Karpas-422 (cell line): Measurements from ENCODE around the gene MREG. TPM values are rescaled to one million over a fixed set of nuclear protein-coding genes. Genes with fewer than 3 reads are reported as not detected.

Experiments used
- DNase-seq: peaks from one replicate; pipeline ENCODE4 v3.0.0-alpha.2; 2015
- H2AFZ ChIP-seq: fragments of 200-600 bp; sonication (generic); 2 replicates; pipeline ENCODE4 v1.6.1; 2014; ENCODE audit warnings: antibody characterized with exemption, low read length, mixed read lengths
- H3K27ac ChIP-seq: fragments of 200-600 bp; sonication (generic); 2 replicates; pipeline ENCODE4 v1.5.1; 2014; ENCODE audit warnings: mild to moderate bottlenecking, low read length, moderate library complexity
- H3K27me3 ChIP-seq: fragments of 200-600 bp; sonication (generic); 2 replicates; pipeline ENCODE4 v1.6.1; 2014; ENCODE audit warnings: low read length, mixed read lengths
- H3K36me3 ChIP-seq: fragments of 200-600 bp; sonication (generic); 2 replicates; pipeline ENCODE4 v1.6.1; 2014; ENCODE audit warnings: low read length, mixed read lengths; ENCODE audit not compliant: insufficient read depth
- H3K4me1 ChIP-seq: fragments of 200-600 bp; sonication (generic); 2 replicates; pipeline ENCODE4 v1.6.1; 2014; ENCODE audit warnings: mild to moderate bottlenecking, low read length, mixed read lengths
- H3K4me2 ChIP-seq: fragments of 200-600 bp; sonication (generic); 2 replicates; pipeline ENCODE4 v1.6.1; 2014; ENCODE audit warnings: low read length, low read depth, mild to moderate bottlenecking; ENCODE audit not compliant: poor library complexity, severe bottlenecking
- H3K4me3 ChIP-seq: fragments of 200-600 bp; sonication (generic); 2 replicates; pipeline ENCODE4 v1.5.1; 2014; ENCODE audit warnings: mild to moderate bottlenecking, antibody characterized with exemption, low read length, mixed read lengths
- H3K79me2 ChIP-seq: fragments of 200-600 bp; sonication (generic); 2 replicates; pipeline ENCODE4 v1.6.1; 2014; ENCODE audit warnings: mild to moderate bottlenecking, low read length, mixed read lengths
- H3K9ac ChIP-seq: fragments of 200-600 bp; sonication (generic); 2 replicates; pipeline ENCODE4 v1.6.0; 2014; ENCODE audit warnings: low read length
- H3K9me2 ChIP-seq: fragments of 200-600 bp; sonication (generic), shearing (Covaris generic); replicated peaks from 2 replicates; pipeline ENCODE4 v1.6.0; 2014; ENCODE audit warnings: mild to moderate bottlenecking, low read length, moderate library complexity; ENCODE audit not compliant: insufficient read depth
- H3K9me3 ChIP-seq: fragments of 300-700, 200-600 bp; sonication (generic); 2 replicates; pipeline ENCODE4 v1.6.1; 2014; ENCODE audit warnings: low read length, mixed read lengths
- H4K20me1 ChIP-seq: fragments of 200-600 bp; sonication (generic); 2 replicates; pipeline ENCODE4 v1.6.1; 2014; ENCODE audit warnings: mild to moderate bottlenecking, antibody characterized with exemption, low read length, low read depth; ENCODE audit not compliant: insufficient read depth
- total RNA-seq: library from RNA; depleted of rRNA; stranded (reverse); fragments of >200 nt; shearing (Covaris generic); gene quantifications from 2 replicates; pipeline ENCODE4 v1.2.3, GENCODE V29; 2014; ENCODE audit warnings: low replicate concordance

MREG gene
- total RNA-seq, 1 experiment from 2014 or later = 0.15 TPM

- Histone ChIP-seq H3K4me1 (peaks cover 25% of the 10 kb centered on the region), H3K36me3 (no peaks in the 10 kb centered on the region), H3K27me3 (no peaks in the 10 kb centered on the region), H3K9me2 (no peaks in the 10 kb centered on the region), H3K9ac (no peak overlapping the region), H3K27ac (no peak overlapping the region), H3K4me2 (no peak overlapping the region), H3K79me2 (no peaks in the 10 kb centered on the region), H3K4me3 (no peak overlapping the region), H3K9me3 (no peaks in the 10 kb centered on the region), H4K20me1 (no peaks in the 10 kb centered on the region), H2AFZ (no peak overlapping the region)
- no peak for DNase-seq
Measured at GRCh38 chr2:215901796-215902195, 111.6 kb downstream of the MREG start.

- Histone ChIP-seq H2AFZ (no peak overlapping the region), H3K79me2 (no peaks in the 10 kb centered on the region), H3K4me2 (no peak overlapping the region), H3K36me3 (no peaks in the 10 kb centered on the region), H3K4me3 (no peak overlapping the region), H3K9me2 (no peaks in the 10 kb centered on the region), H4K20me1 (no peaks in the 10 kb centered on the region), H3K4me1 (peaks cover 16% of the 10 kb centered on the region), H3K9ac (no peak overlapping the region), H3K9me3 (no peaks in the 10 kb centered on the region), H3K27me3 (no peaks in the 10 kb centered on the region), H3K27ac (no peak overlapping the region)
- DNase-seq = no peak
Measured at GRCh38 chr2:215900843-215901242, 112.5 kb downstream of the MREG start.

- no peaks in the 10 kb centered on the region for H3K79me2 ChIP-seq
- H3K9me2 ChIP-seq = no peaks in the 10 kb centered on the region
- H3K27ac ChIP-seq = no peak overlapping the region
- no peak overlapping the region for H3K4me3 ChIP-seq
- H2AFZ ChIP-seq = no peak overlapping the region
- no peak overlapping the region for H3K4me2 ChIP-seq
- H3K4me1 ChIP-seq = peaks cover 13% of the 10 kb centered on the region
- H3K27me3 ChIP-seq = no peaks in the 10 kb centered on the region
- no peaks in the 10 kb centered on the region for H4K20me1 ChIP-seq
- H3K9me3 ChIP-seq = no peaks in the 10 kb centered on the region
- no peak overlapping the region for H3K9ac ChIP-seq
- no peaks in the 10 kb centered on the region for H3K36me3 ChIP-seq
- DNase-seq = no peak
Measured at GRCh38 chr2:215900203-215900611, 113.1 kb downstream of the MREG start.

GRCh38 chr2:215899141-215900074 lies 113.9 kb downstream of the MREG start:
- no peaks in the 10 kb centered on the region for H3K79me2 ChIP-seq
- no peak overlapping the region for H3K9ac ChIP-seq
- H3K27me3 ChIP-seq = no peaks in the 10 kb centered on the region
- no peak overlapping the region for H2AFZ ChIP-seq
- H3K9me2 ChIP-seq = no peaks in the 10 kb centered on the region
- no peaks in the 10 kb centered on the region for H3K9me3 ChIP-seq
- no peaks in the 10 kb centered on the region for H3K36me3 ChIP-seq
- H3K4me3 ChIP-seq = no peak overlapping the region
- peaks cover 13% of the 10 kb centered on the region for H3K4me1 ChIP-seq
- no peaks in the 10 kb centered on the region for H4K20me1 ChIP-seq
- no peak for DNase-seq
- no peak overlapping the region for H3K27ac ChIP-seq
- H3K4me2 ChIP-seq = no peak overlapping the region

GRCh38 chr2:215898363-215898762 lies 115.0 kb downstream of the MREG start:
- Histone ChIP-seq H4K20me1 (no peaks in the 10 kb centered on the region), H3K79me2 (no peaks in the 10 kb centered on the region)
- DNase-seq = no peak

GRCh38 chr2:215896921-215897320 lies 116.4 kb downstream of the MREG start:
- no peak for DNase-seq
- Histone ChIP-seq H3K4me1 (peaks cover 5% of the 10 kb centered on the region), H3K79me2 (no peaks in the 10 kb centered on the region), H3K27ac (no peak overlapping the region), H4K20me1 (no peaks in the 10 kb centered on the region), H2AFZ (no peak overlapping the region), H3K9ac (no peak overlapping the region), H3K36me3 (no peaks in the 10 kb centered on the region), H3K27me3 (no peaks in the 10 kb centered on the region; the same call in 1 of the 2 replicates), H3K9me2 (no peaks in the 10 kb centered on the region), H3K9me3 (no peaks in the 10 kb centered on the region), H3K4me2 (no peak overlapping the region), H3K4me3 (no peak overlapping the region)

More at GRCh38 chr2:215898363-215898762, 115.0 kb downstream of the MREG start:
- Histone ChIP-seq H3K4me2 (no peak overlapping the region), H3K36me3 (no peaks in the 10 kb centered on the region), H2AFZ (no peak overlapping the region), H3K27me3 (no peaks in the 10 kb centered on the region; the same call in 1 of the 2 replicates), H3K4me3 (no peak overlapping the region), H3K9ac (no peak overlapping the region), H3K9me3 (no peaks in the 10 kb centered on the region), H3K27ac (no peak overlapping the region), H3K9me2 (no peaks in the 10 kb centered on the region), H3K4me1 (peaks cover 13% of the 10 kb centered on the region)

- Histone ChIP-seq H3K27ac (no peak overlapping the region), H4K20me1 (no peaks in the 10 kb centered on the region), H3K4me1 (no peaks in the 10 kb centered on the region), H3K36me3 (no peaks in the 10 kb centered on the region), H3K4me3 (no peak overlapping the region), H3K9ac (no peak overlapping the region), H3K79me2 (no peaks in the 10 kb centered on the region), H3K9me3 (no peaks in the 10 kb centered on the region), H2AFZ (no peak overlapping the region), H3K9me2 (no peaks in the 10 kb centered on the region), H3K4me2 (no peak overlapping the region), H3K27me3 (no peaks in the 10 kb centered on the region; the same call in 1 of the 2 replicates)
- no peak for DNase-seq
Measured at GRCh38 chr2:215895330-215895729, 118.0 kb downstream of the MREG start.
